DOHH2 (cell line): ENCODE data around the gene DMD.

ENCODE experiments used
- EZH2phosphoT487 ChIP-seq: fragments of 200-600 bp; sonication (generic); IDR thresholded peaks from 2 replicates; pipeline ENCODE4 v1.6.1; 2017; ENCODE audit warnings: borderline replicate concordance, mild to moderate bottlenecking, antibody characterized with exemption, low read length, moderate library complexity, mixed read lengths
- TF ChIP-seq, protein P1 (sequence below): fragments of 200-600 bp; sonication (generic); IDR thresholded peaks from one replicate; pipeline ENCODE4 v1.5.1; 2014; ENCODE audit warnings: antibody characterized with exemption, mild to moderate bottlenecking, low read depth, low read length; ENCODE audit not compliant: poor library complexity, severe bottlenecking

- TF ChIP-seq, protein P1, sequence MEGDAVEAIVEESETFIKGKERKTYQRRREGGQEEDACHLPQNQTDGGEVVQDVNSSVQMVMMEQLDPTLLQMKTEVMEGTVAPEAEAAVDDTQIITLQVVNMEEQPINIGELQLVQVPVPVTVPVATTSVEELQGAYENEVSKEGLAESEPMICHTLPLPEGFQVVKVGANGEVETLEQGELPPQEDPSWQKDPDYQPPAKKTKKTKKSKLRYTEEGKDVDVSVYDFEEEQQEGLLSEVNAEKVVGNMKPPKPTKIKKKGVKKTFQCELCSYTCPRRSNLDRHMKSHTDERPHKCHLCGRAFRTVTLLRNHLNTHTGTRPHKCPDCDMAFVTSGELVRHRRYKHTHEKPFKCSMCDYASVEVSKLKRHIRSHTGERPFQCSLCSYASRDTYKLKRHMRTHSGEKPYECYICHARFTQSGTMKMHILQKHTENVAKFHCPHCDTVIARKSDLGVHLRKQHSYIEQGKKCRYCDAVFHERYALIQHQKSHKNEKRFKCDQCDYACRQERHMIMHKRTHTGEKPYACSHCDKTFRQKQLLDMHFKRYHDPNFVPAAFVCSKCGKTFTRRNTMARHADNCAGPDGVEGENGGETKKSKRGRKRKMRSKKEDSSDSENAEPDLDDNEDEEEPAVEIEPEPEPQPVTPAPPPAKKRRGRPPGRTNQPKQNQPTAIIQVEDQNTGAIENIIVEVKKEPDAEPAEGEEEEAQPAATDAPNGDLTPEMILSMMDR, result no peak
- TF ChIP-seq EZH2phosphoT487, result no peak
These were observed 672.8 kb downstream of the DMD start for GRCh38 chrX:32538554-32538953.
